HG03039 (cell line): ENCODE results near the gene ZC3H6.
"Not testable (repeated sequence)": the region's sequence is repeated elsewhere in the genome, so short reads cannot be mapped to it uniquely, and the experiment has no call there.

Experiments
- ATAC-seq: cut with Tn5 transposase; IDR thresholded peaks from one replicate; pipeline ENCODE4 v1.9.1; 2021; ENCODE audit warnings: mild to moderate bottlenecking, moderate library complexity; ENCODE audit not compliant: unreplicated experiment

ZC3H6 gene

GRCh38 chr2:112276954-112277353, 1.6 kb downstream of the ZC3H6 start:
- no peak for ATAC-seq

GRCh38 chr2:112277596-112278220, 2.3 kb downstream of the ZC3H6 start:
- ATAC-seq: no peak

GRCh38 chr2:112282066-112282465, 6.7 kb downstream of the ZC3H6 start:
- ATAC-seq: not testable (repeated sequence)

GRCh38 chr2:112283535-112283934, 8.1 kb downstream of the ZC3H6 start:
- ATAC-seq: not testable (repeated sequence)

- no peak for ATAC-seq
Measured at GRCh38 chr2:112290088-112290487, 14.7 kb downstream of the ZC3H6 start.

- ATAC-seq: no peak
Measured at GRCh38 chr2:112290648-112291047, 15.3 kb downstream of the ZC3H6 start.

GRCh38 chr2:112293636-112294401, 18.4 kb downstream of the ZC3H6 start:
- no peak for ATAC-seq

- ATAC-seq: no peak
Measured at GRCh38 chr2:112295407-112296078, 20.1 kb downstream of the ZC3H6 start.

- ATAC-seq: no peak
Measured at GRCh38 chr2:112296407-112296806, 21.0 kb downstream of the ZC3H6 start.

GRCh38 chr2:112301171-112301584, 25.8 kb downstream of the ZC3H6 start:
- ATAC-seq: no peak

GRCh38 chr2:112301973-112302372, 26.6 kb downstream of the ZC3H6 start:
- no peak for ATAC-seq

GRCh38 chr2:112304298-112304941, 29.0 kb downstream of the ZC3H6 start:
- ATAC-seq: no peak

- ATAC-seq: no peak
Measured at GRCh38 chr2:112305132-112305531, 29.7 kb downstream of the ZC3H6 start.

GRCh38 chr2:112310906-112311305, 35.5 kb downstream of the ZC3H6 start:
- ATAC-seq: no peak

GRCh38 chr2:112311932-112312331, 36.5 kb downstream of the ZC3H6 start:
- ATAC-seq: no peak

GRCh38 chr2:112312821-112313220, 37.4 kb downstream of the ZC3H6 start:
- ATAC-seq: no peak

GRCh38 chr2:112314856-112315255, 39.5 kb downstream of the ZC3H6 start:
- no peak for ATAC-seq

- ATAC-seq: no peak
Measured at GRCh38 chr2:112317303-112318158, 42.1 kb downstream of the ZC3H6 start.

GRCh38 chr2:112318515-112318914, 43.1 kb downstream of the ZC3H6 start:
- no peak for ATAC-seq
